SW480 (cell line): ENCODE data around the gene SERPINE3.

Source experiments
- DNase-seq: peaks from one replicate; pipeline ENCODE4 v3.0.0-alpha.2; 2016; ENCODE audit warnings: low spot score

Gene SERPINE3

GRCh38 chr13:51363625-51364024 is 24.1 kb downstream of the SERPINE3 start:
- DNase-seq: no peak

- no peak for DNase-seq
Measured at GRCh38 chr13:51364404-51365008, 25.0 kb downstream of the SERPINE3 start.

- no peak for DNase-seq
Measured at GRCh38 chr13:51370116-51370515, 30.6 kb downstream of the SERPINE3 start.

GRCh38 chr13:51370811-51371210 is 31.3 kb downstream of the SERPINE3 start:
- DNase-seq: no peak

- DNase-seq: no peak
Measured at GRCh38 chr13:51371768-51372399, 32.4 kb downstream of the SERPINE3 start.

GRCh38 chr13:51373451-51373850 is 34.0 kb downstream of the SERPINE3 start:
- DNase-seq: no peak

GRCh38 chr13:51380269-51380668 is 40.8 kb downstream of the SERPINE3 start:
- no peak for DNase-seq

GRCh38 chr13:51385114-51385513 is 45.6 kb downstream of the SERPINE3 start:
- DNase-seq: no peak

GRCh38 chr13:51394724-51395123 is 55.2 kb downstream of the SERPINE3 start:
- DNase-seq: no peak

GRCh38 chr13:51396352-51396751 is 56.9 kb downstream of the SERPINE3 start:
- DNase-seq: no peak

GRCh38 chr13:51397262-51397941 is 57.9 kb downstream of the SERPINE3 start:
- no peak for DNase-seq

- DNase-seq: no peak
Measured at GRCh38 chr13:51405176-51405575, 65.7 kb downstream of the SERPINE3 start.

- no peak for DNase-seq
Measured at GRCh38 chr13:51412431-51412830, 72.9 kb downstream of the SERPINE3 start.
